PC-3 (cell line): Measurements from ENCODE around the gene NKX1-1. TPM values are rescaled to one million over a fixed set of nuclear protein-coding genes. Genes with fewer than 3 reads are reported as not detected.

Experiments used
- ATAC-seq: fragments of 200-7000 bp; cut with Tn5 transposase; 2 replicates; pipeline ENCODE4 v1.9.1; 2020; ENCODE audit warnings: mild to moderate bottlenecking, moderate library complexity
- BruUV-seq: library from RNA; stranded (reverse); fragments of 400-500 nt; replicated peaks from 2 replicates; lab custom pipeline; 2021; lab: Mats Ljungman, UMichigan
- CTCF ChIA-PET: fragments of 300-600 bp; sonication (Branson Sonifier 250); formaldehyde crosslinking; loops from one replicate; lab custom pipeline; 2022; ENCODE audit warnings: antibody characterized with exemption; lab: Charles Lee
- POLR2A ChIA-PET: fragments of 300-600 bp; sonication (Branson Sonifier 250); formaldehyde crosslinking; loops from one replicate; lab custom pipeline; 2022; ENCODE audit warnings: antibody characterized with exemption; ENCODE audit not compliant: unreplicated experiment; lab: Charles Lee
- DNase-seq: peaks from one replicate; pipeline ENCODE4 v3.0.0-alpha.2; 2015
- H2AFZ ChIP-seq: fragments of 300-600 bp; sonication (generic); 2 replicates; pipeline ENCODE4 v1.6.0; 2016; ENCODE audit warnings: antibody characterized with exemption, low read length
- H3F3A ChIP-seq: fragments of 300-600 bp; sonication (generic); one replicate; pipeline ENCODE4 v1.6.0; 2017; ENCODE audit warnings: antibody characterized with exemption, low read length, control low read depth, mild to moderate bottlenecking; ENCODE audit not compliant: unreplicated experiment
- H3K27ac ChIP-seq: fragments of 300-600 bp; sonication (generic); 2 replicates; pipeline ENCODE4 v1.5.1; 2016; ENCODE audit warnings: mild to moderate bottlenecking, low read length
- H3K27me3 ChIP-seq: fragments of 300-600 bp; sonication (generic); 2 replicates; pipeline ENCODE4 v1.6.1; 2016; ENCODE audit warnings: low read length, mixed read lengths
- H3K36me3 ChIP-seq: fragments of 300-600 bp; sonication (generic); 2 replicates; pipeline ENCODE4 v1.6.1; 2016; ENCODE audit warnings: low read depth, mixed run types, low read length, mixed read lengths
- H3K4me1 ChIP-seq: fragments of 300-600 bp; sonication (generic); 2 replicates; pipeline ENCODE4 v1.5.1; 2016; ENCODE audit warnings: low read length; ENCODE audit not compliant: insufficient read depth
- H3K4me2 ChIP-seq: fragments of 300-600 bp; sonication (generic); 2 replicates; pipeline ENCODE4 v1.6.0; 2016; ENCODE audit warnings: low read length
- H3K4me3 ChIP-seq: fragments of 300-600 bp; sonication (generic); 2 replicates; pipeline ENCODE4 v1.5.1; 2016; ENCODE audit warnings: mild to moderate bottlenecking, low read length, mixed read lengths
- H3K79me2 ChIP-seq: fragments of 300-600 bp; sonication (generic); 2 replicates; pipeline ENCODE4 v1.6.1; 2017; ENCODE audit warnings: low read length, mixed read lengths
- H3K9ac ChIP-seq: fragments of 300-600 bp; sonication (generic); 2 replicates; pipeline ENCODE4 v1.6.0; 2016; ENCODE audit warnings: mild to moderate bottlenecking, low read length
- H3K9me2 ChIP-seq: fragments of 300-600 bp; sonication (generic); replicated peaks from 2 replicates; pipeline ENCODE4 v1.6.1; 2016; ENCODE audit warnings: mixed run types, low read length, mixed read lengths
- H3K9me3 ChIP-seq: fragments of 300-600 bp; sonication (generic); 2 replicates; pipeline ENCODE4 v1.6.1; 2016; ENCODE audit warnings: low read length, mixed read lengths
- H4K20me1 ChIP-seq: fragments of 300-600 bp; sonication (generic); 2 replicates; pipeline ENCODE4 v1.6.1; 2016; ENCODE audit warnings: low read length, mixed read lengths
- EZH2 ChIP-seq: fragments of 300-600 bp; sonication (generic); IDR thresholded peaks from one replicate; pipeline ENCODE4 v1.6.1; 2017; ENCODE audit warnings: antibody characterized with exemption, mild to moderate bottlenecking, low read length; ENCODE audit not compliant: unreplicated experiment
- EZH2phosphoT487 ChIP-seq: fragments of 300-600 bp; sonication (generic); IDR thresholded peaks from 2 replicates; pipeline ENCODE4 v1.6.1; 2018; ENCODE audit warnings: mild to moderate bottlenecking, antibody characterized with exemption, low read length, borderline replicate concordance
- intact Hi-C: fragments of 100-400 bp; cut with micrococcal nuclease; formaldehyde crosslinking; loops from 2 replicates; pipeline ENCODE4 v1.9.0; 2023
- total RNA-seq: library from RNA; depleted of rRNA; stranded (reverse); fragments of >200 nt; gene quantifications from 2 replicates; pipeline ENCODE4 v1.2.3, GENCODE V29; 2014
- TF ChIP-seq, protein P1 (sequence below): fragments of 300-600 bp; sonication (generic); conservative IDR thresholded peaks from 2 replicates; pipeline ENCODE4 v1.5.1; 2017; ENCODE audit warnings: antibody characterized with exemption, low read depth, mild to moderate bottlenecking, low read length

NKX1-1 gene
- total RNA-seq, 1 experiment from 2014 or later = not detected

DNA sequence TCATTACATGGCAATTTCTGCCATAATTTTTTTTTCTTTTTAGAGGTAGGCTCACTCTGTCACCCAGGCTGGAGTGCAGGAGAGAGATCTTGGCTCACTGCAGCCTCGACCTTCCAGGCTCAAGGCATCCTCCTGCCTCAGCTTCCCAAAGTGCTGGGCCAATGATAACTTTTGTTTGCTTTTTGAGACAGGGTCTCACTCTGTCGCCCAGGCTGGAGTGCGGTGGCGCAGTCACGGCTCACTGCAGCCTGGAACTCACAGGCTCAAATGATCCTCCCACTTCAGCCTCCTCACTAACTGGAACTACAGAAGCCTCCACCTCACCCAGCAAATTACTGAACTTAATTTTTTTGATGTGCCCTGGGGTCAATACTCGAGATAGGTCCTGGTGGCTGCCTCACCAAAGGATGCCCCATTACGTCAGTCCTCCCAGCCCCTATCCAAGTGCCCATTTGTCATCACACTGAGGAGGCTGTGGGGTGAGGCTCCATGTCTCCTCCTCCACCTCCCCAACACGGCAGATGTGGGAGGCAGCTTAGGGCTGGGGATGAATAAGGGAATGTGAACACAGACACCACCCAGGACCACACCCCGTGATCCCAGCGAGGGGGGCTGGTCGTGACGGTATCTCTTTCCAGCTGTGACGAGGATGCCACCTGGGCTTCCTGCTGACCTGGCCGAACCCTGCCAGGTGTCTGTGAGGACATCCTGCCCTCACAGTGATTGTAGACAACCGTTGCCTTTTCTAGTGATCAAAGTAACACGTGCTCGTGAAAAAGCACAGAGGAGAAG is 12.4 kb upstream of the NKX1-1 start:
- Histone ChIP-seq H3K4me2 (no peak overlapping the region), H3K4me1 (no peaks in the 10 kb centered on the region), H3K9me2 (no peaks in the 10 kb centered on the region), H3K27ac (no peak overlapping the region), H3K27me3 (peaks cover 23% of the 10 kb centered on the region; the same call in 1 of the 2 replicates), H2AFZ (no peak overlapping the region), H4K20me1 (no peaks in the 10 kb centered on the region), H3K4me3 (no peak overlapping the region), H3K9me3 (no peaks in the 10 kb centered on the region), H3F3A (no peaks in the 10 kb centered on the region), H3K9ac (no peak overlapping the region), H3K36me3 (no peaks in the 10 kb centered on the region), H3K79me2 (no peaks in the 10 kb centered on the region)
- intact Hi-C loops = no loop called here
- no TSS peak for BruUV-seq
- POLR2A ChIA-PET = no interaction called here
- CTCF ChIA-PET = no interaction called here
- ATAC-seq (no peak), DNase-seq (no peak)
- TF ChIP-seq, protein P1, sequence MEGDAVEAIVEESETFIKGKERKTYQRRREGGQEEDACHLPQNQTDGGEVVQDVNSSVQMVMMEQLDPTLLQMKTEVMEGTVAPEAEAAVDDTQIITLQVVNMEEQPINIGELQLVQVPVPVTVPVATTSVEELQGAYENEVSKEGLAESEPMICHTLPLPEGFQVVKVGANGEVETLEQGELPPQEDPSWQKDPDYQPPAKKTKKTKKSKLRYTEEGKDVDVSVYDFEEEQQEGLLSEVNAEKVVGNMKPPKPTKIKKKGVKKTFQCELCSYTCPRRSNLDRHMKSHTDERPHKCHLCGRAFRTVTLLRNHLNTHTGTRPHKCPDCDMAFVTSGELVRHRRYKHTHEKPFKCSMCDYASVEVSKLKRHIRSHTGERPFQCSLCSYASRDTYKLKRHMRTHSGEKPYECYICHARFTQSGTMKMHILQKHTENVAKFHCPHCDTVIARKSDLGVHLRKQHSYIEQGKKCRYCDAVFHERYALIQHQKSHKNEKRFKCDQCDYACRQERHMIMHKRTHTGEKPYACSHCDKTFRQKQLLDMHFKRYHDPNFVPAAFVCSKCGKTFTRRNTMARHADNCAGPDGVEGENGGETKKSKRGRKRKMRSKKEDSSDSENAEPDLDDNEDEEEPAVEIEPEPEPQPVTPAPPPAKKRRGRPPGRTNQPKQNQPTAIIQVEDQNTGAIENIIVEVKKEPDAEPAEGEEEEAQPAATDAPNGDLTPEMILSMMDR = no peak
- no peak for TF ChIP-seq EZH2
- TF ChIP-seq EZH2phosphoT487 = no peak

DNA sequence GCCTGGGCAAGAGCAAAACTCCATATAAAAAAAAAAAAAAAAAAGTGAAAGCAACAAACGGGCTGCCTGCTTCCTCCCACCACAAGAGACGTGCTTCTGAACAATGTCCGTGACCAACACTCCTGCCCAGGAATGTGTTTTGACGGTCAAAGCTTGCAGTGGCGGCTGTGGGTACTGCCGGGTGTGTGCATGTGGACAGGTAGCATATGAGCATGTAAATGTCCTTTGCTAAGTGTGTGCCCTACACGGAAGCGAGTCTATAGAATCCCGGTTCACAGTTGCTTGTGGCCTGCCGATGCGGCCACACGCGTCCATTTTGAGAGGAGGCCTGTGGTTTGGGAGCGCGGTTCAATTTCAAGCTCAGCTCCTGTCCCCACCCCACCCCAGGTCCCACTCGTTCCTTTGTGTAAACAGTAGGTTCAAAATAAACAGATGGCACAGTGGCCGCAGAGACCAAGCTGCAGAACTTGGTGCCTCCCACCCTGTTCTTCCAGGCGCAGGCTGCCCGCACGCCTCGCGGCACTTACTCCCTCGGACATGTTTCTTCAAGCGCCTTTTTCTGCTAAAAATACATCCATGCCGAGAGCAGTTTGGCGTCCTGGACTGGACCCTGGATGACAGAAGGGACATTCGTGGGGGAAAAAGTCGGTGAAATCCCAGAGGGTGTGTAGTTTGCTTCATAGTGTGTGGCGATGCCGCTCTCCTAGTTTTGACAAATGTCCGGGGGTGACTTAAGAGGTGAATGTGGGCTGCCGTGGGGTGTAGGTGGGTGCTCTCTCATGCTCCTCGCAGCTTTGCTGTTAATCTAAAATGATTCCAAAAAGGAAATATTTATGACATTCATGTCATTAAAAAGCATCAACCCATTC is 11.5 kb upstream of the NKX1-1 start:
- no peaks in the 10 kb centered on the region for H3K36me3 ChIP-seq
- H4K20me1 ChIP-seq = no peaks in the 10 kb centered on the region
- H3K9ac ChIP-seq = no peak overlapping the region
- ChIA-PET POLR2A (no interaction called here), CTCF (no interaction called here)
- peak; percentile 28 for DNase-seq
- H3K79me2 ChIP-seq = no peaks in the 10 kb centered on the region
- H3K27me3 ChIP-seq = peaks cover 18% of the 10 kb centered on the region; the same call in 1 of the 2 replicates
- H3K4me1 ChIP-seq = no peaks in the 10 kb centered on the region
- no peak overlapping the region for H2AFZ ChIP-seq
- intact Hi-C loops = no loop called here
- H3K27ac ChIP-seq = no peak overlapping the region
- TF ChIP-seq EZH2 (no peak), EZH2phosphoT487 (no peak)
- TF ChIP-seq, protein P1 = no peak
- H3K4me3 ChIP-seq = no peak overlapping the region
- no peak overlapping the region for H3K4me2 ChIP-seq
- H3K9me2 ChIP-seq = no peaks in the 10 kb centered on the region
- no peaks in the 10 kb centered on the region for H3F3A ChIP-seq
- BruUV-seq = no TSS peak
- no peaks in the 10 kb centered on the region for H3K9me3 ChIP-seq
- no peak for ATAC-seq

DNA sequence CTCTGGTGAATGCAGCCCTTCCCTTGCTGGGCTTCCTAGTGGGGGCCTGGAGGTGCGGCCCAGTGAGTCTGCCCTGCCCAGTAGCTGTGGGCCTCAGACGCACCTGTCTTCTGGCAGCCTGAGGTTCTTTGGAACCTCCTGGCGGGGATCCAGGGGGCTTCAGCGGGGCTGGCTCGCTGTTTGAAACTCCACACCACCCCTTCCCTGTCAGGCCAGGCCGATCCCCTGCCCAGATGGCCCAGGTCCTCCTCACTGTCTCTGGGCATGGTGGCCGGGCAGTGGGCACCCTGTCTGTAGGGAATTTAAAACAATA is 10.7 kb upstream of the NKX1-1 start:
- POLR2A ChIA-PET = no interaction called here
- Histone ChIP-seq H3K9ac (no peak overlapping the region), H3K79me2 (no peaks in the 10 kb centered on the region), H3K27me3 (peaks cover 10% of the 10 kb centered on the region; the same call in 1 of the 2 replicates), H3K4me3 (no peak overlapping the region), H2AFZ (no peak overlapping the region), H3K4me2 (no peak overlapping the region), H3K4me1 (no peaks in the 10 kb centered on the region), H3F3A (no peaks in the 10 kb centered on the region), H3K9me2 (no peaks in the 10 kb centered on the region), H3K27ac (no peak overlapping the region), H4K20me1 (no peaks in the 10 kb centered on the region), H3K36me3 (no peaks in the 10 kb centered on the region), H3K9me3 (no peaks in the 10 kb centered on the region)
- no TSS peak for BruUV-seq
- TF ChIP-seq, protein P1 = no peak
- TF ChIP-seq EZH2 (no peak), EZH2phosphoT487 (no peak)
- DNase-seq (no peak), ATAC-seq (no peak)
- CTCF ChIA-PET = no interaction called here
- intact Hi-C loops = no loop called here
